HG03457 (cell line): ENCODE measurements around the gene ITGA6.

Experiments
- ATAC-seq: cut with Tn5 transposase; IDR thresholded peaks from one replicate; pipeline ENCODE4 v1.9.1; 2021; ENCODE audit warnings: moderate number of reproducible peaks; ENCODE audit not compliant: unreplicated experiment

The ITGA6 gene

GRCh38 chr2:172415865-172416183 is 11.6 kb upstream of the ITGA6 start:
- no peak for ATAC-seq

DNA sequence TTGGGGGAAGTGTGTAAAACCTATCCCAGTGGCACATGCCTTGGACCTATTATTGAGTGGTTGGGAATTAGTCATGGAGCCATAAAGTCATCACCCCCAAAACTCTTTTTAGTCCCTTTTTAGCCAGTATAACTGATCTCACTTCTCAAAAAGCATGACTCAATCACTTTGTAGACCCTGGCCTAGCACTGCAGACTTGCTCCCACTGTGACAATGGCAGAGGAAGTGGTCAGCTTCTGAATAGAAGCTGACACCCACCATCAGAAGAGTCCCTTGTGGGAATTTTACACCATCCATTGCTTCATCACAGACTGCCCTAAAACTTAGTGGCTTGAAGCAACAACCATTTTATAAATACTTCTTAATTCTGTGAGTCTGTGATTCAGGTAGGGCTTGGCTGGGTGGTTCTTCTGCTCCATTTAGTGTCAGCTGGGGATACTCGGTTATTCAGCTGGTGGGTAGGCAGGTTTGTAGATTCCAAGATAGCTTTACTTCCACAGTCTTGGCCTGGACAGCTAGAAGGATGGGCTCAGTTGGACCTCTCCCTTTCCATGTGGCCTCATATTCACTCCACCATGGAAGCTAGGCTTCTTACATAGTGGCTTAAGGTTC is 10.8 kb upstream of the ITGA6 start:
- no peak for ATAC-seq

- ATAC-seq: no peak
Measured at GRCh38 chr2:172420216-172420615, 7.2 kb upstream of the ITGA6 start.

GRCh38 chr2:172423160-172423559 is 4.2 kb upstream of the ITGA6 start:
- ATAC-seq: no peak

DNA sequence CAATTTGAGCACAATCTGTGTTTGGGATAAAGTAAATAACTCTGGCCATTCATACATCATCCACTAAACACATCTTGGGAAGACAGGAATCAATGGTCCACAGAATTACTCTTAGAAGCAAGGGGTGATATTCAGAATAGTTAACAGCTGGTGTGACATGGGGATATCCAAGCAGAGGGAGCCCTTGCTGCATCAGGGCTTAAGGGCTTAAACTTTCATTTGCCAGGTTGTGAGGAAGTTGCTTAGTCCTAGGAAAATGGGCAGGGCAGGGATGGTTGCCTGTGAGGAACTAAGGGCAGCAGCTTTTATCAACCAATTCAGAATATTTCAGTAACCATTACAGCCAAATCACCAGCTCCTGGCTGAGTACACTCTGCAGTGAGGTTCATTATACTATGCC is 2.0 kb upstream of the ITGA6 start:
- ATAC-seq: no peak

GRCh38 chr2:172426635-172427255 is 641 bp upstream of the ITGA6 start:
- no peak for ATAC-seq

- no peak for ATAC-seq
Measured at GRCh38 chr2:172427990-172428831, 825 bp downstream of the ITGA6 start.

DNA sequence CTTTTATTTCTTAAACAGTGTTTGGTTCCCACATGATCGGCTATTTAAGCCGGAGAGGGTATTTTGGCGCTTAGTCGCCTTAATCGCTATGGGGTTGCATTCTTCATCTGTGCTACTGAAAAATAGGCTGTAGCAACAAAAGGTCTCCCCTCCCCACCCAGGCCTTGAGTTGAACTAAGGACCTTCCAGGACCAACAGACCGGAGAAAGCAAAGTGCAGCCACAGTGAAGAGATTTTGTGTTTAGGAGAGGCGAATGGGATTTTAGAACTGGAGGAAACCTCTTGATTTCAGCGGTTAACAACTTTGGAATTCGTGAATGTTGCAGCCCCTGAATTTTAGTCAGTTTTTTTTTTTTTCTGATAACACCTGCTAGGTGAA is 1.4 kb downstream of the ITGA6 start:
- ATAC-seq: no peak

- ATAC-seq: no peak
Measured at GRCh38 chr2:172429301-172429968, 2.0 kb downstream of the ITGA6 start.

DNA sequence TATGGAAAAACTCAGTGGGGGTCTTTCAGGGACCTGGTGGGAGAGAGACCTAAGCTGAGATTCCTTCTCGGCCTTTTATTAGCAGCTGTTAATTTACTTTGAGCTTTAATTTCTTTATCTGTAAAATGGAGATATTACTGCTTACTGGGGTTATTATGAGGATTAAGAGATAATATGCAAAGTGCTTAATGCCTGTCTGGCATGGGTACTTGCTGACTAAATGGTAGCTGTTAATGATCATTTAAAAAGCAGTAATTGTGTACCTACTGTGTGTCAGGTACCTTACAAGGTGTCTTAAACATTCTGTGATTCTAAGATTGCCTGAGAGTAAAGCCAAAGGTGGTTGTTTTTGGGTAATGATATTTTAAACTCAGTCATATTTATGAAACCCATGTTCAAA is 2.6 kb downstream of the ITGA6 start:
- ATAC-seq: no peak

- ATAC-seq: no peak
Measured at GRCh38 chr2:172430678-172431077, 3.3 kb downstream of the ITGA6 start.

DNA sequence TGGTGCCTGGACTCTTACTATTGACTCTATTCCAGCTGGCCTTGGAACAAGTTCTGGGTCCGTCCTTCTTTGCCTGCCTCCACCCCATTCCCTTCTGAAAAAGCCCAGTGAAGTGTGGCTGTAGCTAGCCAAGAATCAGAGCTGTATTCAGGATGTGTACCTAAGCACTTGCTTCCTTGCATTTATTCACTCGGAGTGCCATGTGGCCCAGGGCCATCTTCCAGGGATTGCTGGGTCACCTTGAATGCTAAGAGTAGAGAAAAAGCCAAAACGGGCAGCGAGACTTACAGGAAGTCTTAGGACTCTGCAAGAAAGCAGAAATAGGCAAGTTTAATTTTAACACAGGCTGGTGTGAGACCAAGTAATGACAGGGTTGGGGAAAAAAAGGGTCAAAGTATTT is 4.1 kb downstream of the ITGA6 start:
- no peak for ATAC-seq

GRCh38 chr2:172431993-172432392 is 4.6 kb downstream of the ITGA6 start:
- ATAC-seq: no peak

DNA sequence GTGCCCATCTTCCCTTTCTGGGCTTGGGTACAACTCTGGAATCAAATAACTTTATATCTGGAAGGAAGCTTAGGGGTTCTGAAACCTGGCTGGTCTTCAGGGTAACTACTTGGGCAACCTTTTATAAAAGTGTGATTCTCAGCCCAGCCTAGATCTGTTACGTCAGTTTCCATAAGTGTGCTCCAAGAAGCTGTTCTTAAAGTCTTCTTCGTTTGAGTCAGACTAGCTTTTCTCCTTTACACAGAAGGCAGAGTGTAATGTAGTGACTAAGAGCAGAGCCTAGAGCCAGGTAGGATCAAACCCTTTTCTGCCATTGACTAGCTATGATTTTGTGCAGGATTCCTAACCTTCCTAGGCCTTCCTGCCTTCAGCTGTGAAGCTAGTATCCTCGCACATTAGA is 5.8 kb downstream of the ITGA6 start:
- no peak for ATAC-seq

DNA sequence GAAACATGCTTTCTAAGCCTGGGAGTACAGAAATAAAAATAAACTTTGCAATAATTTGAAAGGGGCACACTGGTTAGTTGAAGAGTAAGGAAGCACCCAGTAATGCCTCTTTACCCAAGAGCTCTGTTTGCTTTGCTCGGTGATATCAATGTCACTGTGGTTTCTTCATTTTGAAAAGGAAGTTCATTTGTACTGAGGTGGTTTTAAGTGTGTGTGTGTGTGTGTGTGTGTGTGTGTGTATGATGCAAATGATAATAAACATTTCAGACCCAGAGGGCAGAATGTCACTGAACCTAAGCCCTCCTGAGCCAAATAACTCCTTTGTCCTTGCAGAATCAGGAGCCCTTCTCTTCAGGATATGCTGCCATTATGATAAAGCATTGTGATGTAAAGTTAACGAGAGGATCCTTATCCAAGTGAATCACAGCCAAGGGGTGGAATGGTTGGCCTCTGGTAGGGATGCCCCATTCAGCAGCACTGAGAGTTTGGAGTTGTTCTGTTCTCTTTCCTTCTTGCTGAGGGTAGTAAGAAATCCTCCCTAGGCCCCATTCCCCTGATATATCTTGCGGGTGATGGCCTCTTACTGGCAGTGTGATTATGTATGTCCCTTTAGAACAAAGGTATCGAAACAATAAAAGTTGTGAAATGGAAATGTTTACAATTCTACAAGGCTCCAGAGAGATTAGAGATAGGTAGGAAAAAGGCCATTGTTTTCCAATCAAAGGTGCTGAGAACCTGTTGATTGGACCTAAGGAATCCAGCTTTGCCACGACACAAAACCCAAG is 7.6 kb downstream of the ITGA6 start:
- no peak for ATAC-seq

DNA sequence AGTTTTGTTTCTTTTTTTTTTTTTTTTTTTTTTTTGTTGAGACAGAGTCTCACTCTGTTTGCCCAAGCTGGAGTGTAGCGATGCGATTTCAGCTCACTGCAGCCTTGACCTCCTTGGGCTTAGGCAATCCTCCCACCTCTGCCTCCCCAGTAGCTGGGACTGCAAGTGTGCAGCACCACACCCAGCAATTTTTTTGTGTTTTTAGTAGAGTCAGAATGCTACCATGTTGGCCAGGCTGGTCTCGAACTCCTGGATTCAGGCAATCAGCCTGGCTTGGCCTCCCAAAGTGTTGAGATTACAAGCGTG is 8.2 kb downstream of the ITGA6 start:
- no peak for ATAC-seq

DNA sequence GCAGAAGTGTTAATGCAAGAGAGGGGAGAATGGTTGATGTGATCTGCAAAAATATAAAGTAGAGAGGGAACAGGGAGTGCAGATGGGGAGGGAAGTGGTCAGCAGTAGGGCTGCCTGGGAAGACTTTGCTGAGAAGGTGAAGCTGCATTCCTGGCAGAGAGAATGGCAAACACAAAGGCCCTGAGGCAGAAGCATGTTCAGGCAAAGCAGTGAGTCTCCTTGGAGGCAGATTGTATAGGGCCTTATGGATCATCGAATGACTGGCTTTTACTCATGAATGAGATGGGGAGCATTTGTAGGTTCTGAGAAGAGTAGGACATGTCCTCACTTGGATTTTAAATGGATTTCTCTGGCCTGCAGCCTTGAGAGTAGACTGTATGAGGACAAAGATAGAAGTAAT is 9.5 kb downstream of the ITGA6 start:
- no peak for ATAC-seq

DNA sequence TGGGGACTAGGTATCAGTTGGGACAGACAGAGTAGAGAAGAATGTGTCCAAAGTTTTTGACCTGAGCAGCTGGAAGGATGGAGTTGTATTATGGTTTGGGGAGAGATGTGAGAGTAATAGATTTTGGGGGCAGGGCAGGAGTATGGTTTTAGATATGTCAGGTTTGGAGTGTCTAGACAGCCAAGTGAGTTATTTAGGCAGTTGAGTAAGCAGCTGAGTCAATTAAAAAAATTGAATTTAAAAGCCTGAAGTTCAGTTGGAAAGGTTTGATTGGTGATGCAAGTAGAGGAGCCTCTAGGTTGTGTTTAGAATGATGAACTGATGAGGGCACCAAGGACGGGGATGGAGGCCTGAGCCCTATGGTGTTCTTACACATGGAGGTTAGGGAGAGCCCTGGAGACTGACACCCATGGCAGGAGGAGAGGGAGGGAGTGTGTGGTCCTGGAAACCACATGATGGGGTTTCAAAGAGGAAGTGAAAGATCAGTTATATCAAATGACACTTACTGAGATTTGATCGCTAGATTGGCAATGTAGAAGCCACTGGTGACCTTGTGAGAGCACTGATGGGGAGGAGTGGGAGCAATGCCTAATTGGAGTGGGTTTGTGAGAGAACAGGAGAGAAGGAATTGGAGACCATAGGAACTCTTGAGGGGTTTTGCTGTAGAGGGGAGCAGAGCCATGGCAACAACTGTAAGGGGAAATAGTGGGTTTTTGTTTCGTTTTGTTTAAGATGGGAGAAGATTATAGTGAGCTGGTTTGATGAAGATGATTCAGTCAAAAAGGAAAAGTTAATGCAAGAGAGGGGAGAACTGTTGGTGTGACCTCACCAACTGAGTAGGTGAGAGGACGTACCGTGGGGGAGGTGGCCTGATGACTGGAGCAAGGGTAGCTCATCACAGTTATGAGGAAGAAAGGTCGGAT is 10.3 kb downstream of the ITGA6 start:
- ATAC-seq: no peak

DNA sequence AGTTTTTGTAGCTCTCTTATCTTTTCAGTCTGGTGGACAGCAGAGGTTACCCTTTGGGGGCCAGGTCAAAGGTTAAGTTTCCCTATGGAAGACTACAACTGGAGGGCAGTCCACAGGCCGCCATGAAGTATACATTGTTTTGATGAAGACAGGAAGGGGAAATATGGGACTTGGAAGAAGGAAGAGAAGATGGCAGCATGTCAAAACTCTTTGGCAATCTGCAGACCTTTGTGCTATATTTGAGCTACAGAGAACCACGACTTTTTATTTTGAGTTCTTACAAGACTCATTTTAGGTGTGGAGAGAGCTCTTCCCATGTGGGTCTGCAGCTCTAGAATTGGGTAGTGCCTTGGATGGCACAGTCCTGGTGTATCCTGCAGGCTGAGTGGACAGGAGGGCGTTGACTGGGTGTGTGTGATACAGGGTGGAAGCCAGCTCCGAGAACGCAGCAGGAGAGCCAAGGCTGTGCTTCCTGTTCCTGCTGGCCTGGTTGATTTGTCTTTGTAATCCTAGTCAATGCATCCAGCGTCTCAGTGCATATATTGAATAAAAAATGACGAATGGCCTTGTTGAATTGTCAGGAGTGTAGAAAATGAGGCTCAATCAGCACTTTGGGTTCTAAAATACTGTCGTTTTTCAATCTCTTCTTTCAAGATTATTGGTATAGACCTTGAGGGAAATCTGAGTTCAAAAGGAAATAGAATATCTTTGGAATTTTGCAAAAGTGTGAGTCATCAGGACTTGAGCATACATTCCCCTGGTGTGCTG is 11.5 kb downstream of the ITGA6 start:
- ATAC-seq: no peak

- ATAC-seq: no peak
Measured at GRCh38 chr2:172439509-172439860, 12.1 kb downstream of the ITGA6 start.
